GM23338 (cell line): ENCODE measurements around the gene ZNF782. TPM values are rescaled to one million over a fixed set of nuclear protein-coding genes. Genes with fewer than 3 reads are reported as not detected.

Experiments used
- ATAC-seq: fragments of 200-7000 bp; cut with Tn5 transposase; 3 replicates; pipeline ENCODE4 v1.9.1; 2020
- DNase-seq: peaks from one replicate; pipeline ENCODE4 v3.0.0-alpha.2; 2015; ENCODE audit warnings: low spot score
- H2AFZ ChIP-seq: fragments of 200-600 bp; sonication (generic); 2 replicates; pipeline ENCODE4 v1.8.0; 2016; ENCODE audit warnings: antibody characterized with exemption, mild to moderate bottlenecking, moderate library complexity
- H3F3A ChIP-seq: fragments of 200-600 bp; sonication (generic); replicated peaks from 2 replicates; pipeline ENCODE4 v1.8.0; 2017; ENCODE audit warnings: antibody characterized with exemption, mixed run types, low read depth
- H3K27ac ChIP-seq: fragments of 200-600 bp; sonication (generic); 2 replicates; pipeline ENCODE4 v1.6.1; 2016; ENCODE audit warnings: low read depth
- H3K27me3 ChIP-seq: fragments of 200-600 bp; sonication (generic); 2 replicates; pipeline ENCODE4 v1.8.0; 2016; ENCODE audit warnings: mild to moderate bottlenecking, mixed run types, moderate library complexity; ENCODE audit not compliant: insufficient read depth
- H3K36me3 ChIP-seq: fragments of 200-600 bp; sonication (generic); 2 replicates; pipeline ENCODE4 v1.8.0; 2016; ENCODE audit warnings: mild to moderate bottlenecking; ENCODE audit not compliant: insufficient read depth
- H3K4me1 ChIP-seq: fragments of 200-600 bp; sonication (generic); 2 replicates; pipeline ENCODE4 v1.8.0; 2016; ENCODE audit warnings: mild to moderate bottlenecking, moderate library complexity; ENCODE audit not compliant: insufficient read depth
- H3K4me2 ChIP-seq: fragments of 200-600 bp; sonication (generic); 2 replicates; pipeline ENCODE4 v1.7.1; 2017; ENCODE audit warnings: mixed run types
- H3K4me3 ChIP-seq: fragments of 200-600 bp; sonication (generic); 2 replicates; pipeline ENCODE4 v1.6.1; 2016; ENCODE audit warnings: mixed run types
- H3K79me2 ChIP-seq: fragments of 200-600 bp; sonication (generic); replicated peaks from 2 replicates; pipeline ENCODE4 v1.8.0; 2017; ENCODE audit warnings: mild to moderate bottlenecking; ENCODE audit not compliant: insufficient read depth
- H3K9me2 ChIP-seq: fragments of 200-600 bp; sonication (generic); 2 replicates; pipeline ENCODE4 v1.8.0; 2017; ENCODE audit not compliant: insufficient read depth
- H4K20me1 ChIP-seq: fragments of 200-600 bp; sonication (generic); replicated peaks from 2 replicates; pipeline ENCODE4 v1.8.0; 2017; ENCODE audit warnings: mild to moderate bottlenecking; ENCODE audit not compliant: insufficient read depth
- H3K27ac Mint-ChIP-seq: 2 replicates; pipeline ENCODE4 v1.8.0; 2020; ENCODE audit warnings: inconsistent platforms, mild to moderate bottlenecking, moderate library complexity, mixed read lengths
- H3K27me3 Mint-ChIP-seq: 3 replicates; pipeline ENCODE4 v1.8.0; 2022; ENCODE audit warnings: low read depth, mild to moderate bottlenecking, moderate library complexity, mixed read lengths, inconsistent platforms; ENCODE audit not compliant: insufficient read depth, poor library complexity
- H3K36me3 Mint-ChIP-seq: 3 replicates; pipeline ENCODE4 v1.8.0; 2021; ENCODE audit warnings: low read depth, mild to moderate bottlenecking, inconsistent platforms, moderate library complexity, mixed read lengths
- H3K4me1 Mint-ChIP-seq: 3 replicates; pipeline ENCODE4 v1.8.0; 2020; ENCODE audit warnings: mild to moderate bottlenecking, inconsistent platforms, mixed read lengths
- H3K4me3 Mint-ChIP-seq: 3 replicates; pipeline ENCODE4 v1.8.0; 2021; ENCODE audit warnings: moderate library complexity, mild to moderate bottlenecking, inconsistent platforms, mixed read lengths
- H3K9me3 Mint-ChIP-seq: 3 replicates; pipeline ENCODE4 v1.8.0; 2020; ENCODE audit warnings: moderate library complexity, mild to moderate bottlenecking, inconsistent platforms, mixed read lengths
- CREB1 ChIP-seq: fragments of 250-450 bp; sonication (Bioruptor Pico); IDR thresholded peaks from 2 replicates; pipeline ENCODE4 v1.5.0; 2020; ENCODE audit warnings: low read depth, mild to moderate bottlenecking, moderate library complexity
- EZH2 ChIP-seq: fragments of 200-600 bp; sonication (generic); IDR thresholded peaks from one replicate; pipeline ENCODE4 v1.8.0; 2017; ENCODE audit warnings: antibody characterized with exemption, mild to moderate bottlenecking, low read depth; ENCODE audit not compliant: unreplicated experiment
- EZH2phosphoT487 ChIP-seq: fragments of 200-600 bp; sonication (generic); IDR thresholded peaks from one replicate; pipeline ENCODE4 v1.8.1; 2018; ENCODE audit warnings: antibody characterized with exemption; ENCODE audit not compliant: unreplicated experiment
- JUNB ChIP-seq: IDR thresholded peaks from one replicate; pipeline ENCODE4 v1.6.1; 2016; ENCODE audit warnings: antibody characterized with exemption; ENCODE audit not compliant: unreplicated experiment
- POLR2AphosphoS5 ChIP-seq: IDR thresholded peaks from 2 replicates; pipeline ENCODE4 v1.6.1; 2016; ENCODE audit warnings: antibody characterized with exemption, low read depth
- STAT1 ChIP-seq: IDR thresholded peaks from one replicate; pipeline ENCODE4 v1.6.1; 2016; ENCODE audit warnings: antibody characterized with exemption; ENCODE audit not compliant: unreplicated experiment
- ZNF114 ChIP-seq: fragments of 250-450 bp; sonication (Bioruptor Pico); IDR thresholded peaks from 2 replicates; pipeline ENCODE4 v1.5.0; 2020; ENCODE audit warnings: mild to moderate bottlenecking, moderate library complexity
- ZNF331 ChIP-seq: fragments of 250-450 bp; sonication (Bioruptor Pico); IDR thresholded peaks from 2 replicates; pipeline ENCODE4 v1.5.0; 2020; ENCODE audit warnings: low read depth, mild to moderate bottlenecking, moderate library complexity
- ZNF462 ChIP-seq: fragments of 250-450 bp; sonication (Bioruptor Pico); IDR thresholded peaks from 2 replicates; pipeline ENCODE4 v1.5.0; 2020; ENCODE audit warnings: mild to moderate bottlenecking, moderate library complexity
- polyA plus RNA-seq: library from polyadenylated mRNA; unstranded; fragments of >200 nt; fragmentation: Nextera tagmentation; extraction: Ambion mirVana; gene quantifications from 2 replicates; pipeline ENCODE4 v1.2.1, GENCODE V29; 2016
- total RNA-seq: library from RNA; depleted of rRNA; stranded (reverse); fragments of >200 nt; shearing (Covaris generic); gene quantifications from 2 replicates; pipeline ENCODE4 v1.2.3, GENCODE V29; 2014
- TF ChIP-seq, protein P1 (sequence below): IDR thresholded peaks from 2 replicates; pipeline ENCODE4 v1.6.1; 2016; ENCODE audit warnings: antibody characterized with exemption
- TF ChIP-seq, protein P2 (sequence below): IDR thresholded peaks from one replicate; pipeline ENCODE4 v1.6.1; 2018; ENCODE audit warnings: antibody characterized with exemption; ENCODE audit not compliant: unreplicated experiment

Gene ZNF782
- total and polyA plus RNA-seq, 2 experiments from 2014 or later, result 2.1 to 5.0 TPM

DNA sequence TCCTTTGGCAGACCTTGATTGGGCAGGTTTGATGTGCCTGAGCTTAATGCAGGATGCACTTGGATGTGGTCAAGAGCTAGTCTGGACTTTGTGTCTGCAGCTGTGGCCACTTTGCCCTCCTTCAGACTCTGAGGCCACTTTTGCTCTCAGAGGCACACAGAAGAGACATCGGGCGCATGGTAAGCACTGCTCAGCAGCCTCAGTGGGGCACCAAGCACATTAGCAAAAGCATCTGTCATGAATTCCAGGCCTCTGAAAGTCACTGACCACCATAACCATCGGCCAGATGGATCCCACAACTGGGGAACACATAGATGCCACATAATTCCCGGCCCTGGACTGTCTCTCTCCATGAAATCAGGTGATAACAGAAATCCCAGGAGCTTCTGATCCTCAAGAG is 34.3 kb upstream of the ZNF782 start:
- Mint-ChIP-seq H3K9me3 (no peaks in the 10 kb centered on the region), H3K27ac (no peak overlapping the region), H3K36me3 (peaks cover 3% of the 10 kb centered on the region; the same call in 1 of the 3 replicates), H3K4me1 (no peaks in the 10 kb centered on the region), H3K27me3 (peaks cover 12% of the 10 kb centered on the region), H3K4me3 (no peak overlapping the region)
- no peaks in the 10 kb centered on the region for H3K79me2 ChIP-seq
- no peaks in the 10 kb centered on the region for H3F3A ChIP-seq
- H3K36me3 ChIP-seq, result no peaks in the 10 kb centered on the region
- no peak for ATAC-seq
- H3K9me2 ChIP-seq, result no peaks in the 10 kb centered on the region
- H3K27ac ChIP-seq, result no peak overlapping the region
- H3K4me1 ChIP-seq, result no peaks in the 10 kb centered on the region
- H3K27me3 ChIP-seq, result no peaks in the 10 kb centered on the region
- no peak for DNase-seq
- no peak overlapping the region for H3K4me3 ChIP-seq
- H2AFZ ChIP-seq, result no peak overlapping the region
- TF ChIP-seq, protein P1, sequence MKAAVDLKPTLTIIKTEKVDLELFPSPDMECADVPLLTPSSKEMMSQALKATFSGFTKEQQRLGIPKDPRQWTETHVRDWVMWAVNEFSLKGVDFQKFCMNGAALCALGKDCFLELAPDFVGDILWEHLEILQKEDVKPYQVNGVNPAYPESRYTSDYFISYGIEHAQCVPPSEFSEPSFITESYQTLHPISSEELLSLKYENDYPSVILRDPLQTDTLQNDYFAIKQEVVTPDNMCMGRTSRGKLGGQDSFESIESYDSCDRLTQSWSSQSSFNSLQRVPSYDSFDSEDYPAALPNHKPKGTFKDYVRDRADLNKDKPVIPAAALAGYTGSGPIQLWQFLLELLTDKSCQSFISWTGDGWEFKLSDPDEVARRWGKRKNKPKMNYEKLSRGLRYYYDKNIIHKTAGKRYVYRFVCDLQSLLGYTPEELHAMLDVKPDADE, result no peak
- TF ChIP-seq STAT1, result no peak
- no peak for TF ChIP-seq EZH2
- TF ChIP-seq CREB1 (CRISPR knock-in tag), result no peak
- no peak for TF ChIP-seq ZNF462 (CRISPR knock-in tag)
- TF ChIP-seq ZNF331 (CRISPR knock-in tag), result no peak
- no peak for TF ChIP-seq EZH2phosphoT487
- TF ChIP-seq, protein P2, sequence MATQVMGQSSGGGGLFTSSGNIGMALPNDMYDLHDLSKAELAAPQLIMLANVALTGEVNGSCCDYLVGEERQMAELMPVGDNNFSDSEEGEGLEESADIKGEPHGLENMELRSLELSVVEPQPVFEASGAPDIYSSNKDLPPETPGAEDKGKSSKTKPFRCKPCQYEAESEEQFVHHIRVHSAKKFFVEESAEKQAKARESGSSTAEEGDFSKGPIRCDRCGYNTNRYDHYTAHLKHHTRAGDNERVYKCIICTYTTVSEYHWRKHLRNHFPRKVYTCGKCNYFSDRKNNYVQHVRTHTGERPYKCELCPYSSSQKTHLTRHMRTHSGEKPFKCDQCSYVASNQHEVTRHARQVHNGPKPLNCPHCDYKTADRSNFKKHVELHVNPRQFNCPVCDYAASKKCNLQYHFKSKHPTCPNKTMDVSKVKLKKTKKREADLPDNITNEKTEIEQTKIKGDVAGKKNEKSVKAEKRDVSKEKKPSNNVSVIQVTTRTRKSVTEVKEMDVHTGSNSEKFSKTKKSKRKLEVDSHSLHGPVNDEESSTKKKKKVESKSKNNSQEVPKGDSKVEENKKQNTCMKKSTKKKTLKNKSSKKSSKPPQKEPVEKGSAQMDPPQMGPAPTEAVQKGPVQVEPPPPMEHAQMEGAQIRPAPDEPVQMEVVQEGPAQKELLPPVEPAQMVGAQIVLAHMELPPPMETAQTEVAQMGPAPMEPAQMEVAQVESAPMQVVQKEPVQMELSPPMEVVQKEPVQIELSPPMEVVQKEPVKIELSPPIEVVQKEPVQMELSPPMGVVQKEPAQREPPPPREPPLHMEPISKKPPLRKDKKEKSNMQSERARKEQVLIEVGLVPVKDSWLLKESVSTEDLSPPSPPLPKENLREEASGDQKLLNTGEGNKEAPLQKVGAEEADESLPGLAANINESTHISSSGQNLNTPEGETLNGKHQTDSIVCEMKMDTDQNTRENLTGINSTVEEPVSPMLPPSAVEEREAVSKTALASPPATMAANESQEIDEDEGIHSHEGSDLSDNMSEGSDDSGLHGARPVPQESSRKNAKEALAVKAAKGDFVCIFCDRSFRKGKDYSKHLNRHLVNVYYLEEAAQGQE, result no peak
- TF ChIP-seq POLR2AphosphoS5, result no peak
- TF ChIP-seq ZNF114, result no peak
- TF ChIP-seq JUNB, result no peak
- H4K20me1 ChIP-seq, result no peaks in the 10 kb centered on the region
- H3K4me2 ChIP-seq, result no peak overlapping the region
